GM18505 (cell line): ENCODE data around the gene PCDH19.

ENCODE experiments used
- ATAC-seq: cut with Tn5 transposase; IDR thresholded peaks from one replicate; pipeline ENCODE4 v1.9.1; 2021; ENCODE audit not compliant: unreplicated experiment
- POLR2A ChIP-seq: IDR thresholded peaks from 4 replicates; pipeline ENCODE4 v1.6.1; 2011; ENCODE audit warnings: borderline replicate concordance; ENCODE audit not compliant: insufficient read depth, insufficient read length; ENCODE audit errors: extremely low read depth

PCDH19 gene

GRCh38 chrX:100316987-100317386 is 93.1 kb downstream of the PCDH19 start:
- no peak for TF ChIP-seq POLR2A
- no peak for ATAC-seq

GRCh38 chrX:100315566-100315965 is 94.5 kb downstream of the PCDH19 start:
- ATAC-seq, result no peak
- TF ChIP-seq POLR2A, result no peak

GRCh38 chrX:100299559-100299958 is 110.5 kb downstream of the PCDH19 start:
- TF ChIP-seq POLR2A, result no peak
- ATAC-seq, result no peak

- no peak for TF ChIP-seq POLR2A
- no peak for ATAC-seq
Observed at GRCh38 chrX:100297728-100298127, 112.3 kb downstream of the PCDH19 start.

- ATAC-seq, result no peak
- no peak for TF ChIP-seq POLR2A
Observed at GRCh38 chrX:100296183-100296753, 113.8 kb downstream of the PCDH19 start.

- ATAC-seq, result no peak
- TF ChIP-seq POLR2A, result no peak
Observed at GRCh38 chrX:100294965-100295364, 115.1 kb downstream of the PCDH19 start.

GRCh38 chrX:100289066-100289558 is 121.0 kb downstream of the PCDH19 start:
- TF ChIP-seq POLR2A, result no peak
- ATAC-seq, result no peak

GRCh38 chrX:100277231-100277630 is 132.8 kb downstream of the PCDH19 start:
- no peak for ATAC-seq
- no peak for TF ChIP-seq POLR2A

GRCh38 chrX:100274916-100275315 is 135.2 kb downstream of the PCDH19 start:
- no peak for ATAC-seq
- no peak for TF ChIP-seq POLR2A

GRCh38 chrX:100265179-100265578 is 144.9 kb downstream of the PCDH19 start:
- ATAC-seq, result no peak
- TF ChIP-seq POLR2A, result no peak

GRCh38 chrX:100264200-100264599 is 145.9 kb downstream of the PCDH19 start:
- ATAC-seq, result peak; percentile 93
- no peak for TF ChIP-seq POLR2A

- no peak for ATAC-seq
- no peak for TF ChIP-seq POLR2A
Observed at GRCh38 chrX:100263650-100264049, 146.4 kb downstream of the PCDH19 start.

- no peak for ATAC-seq
- no peak for TF ChIP-seq POLR2A
Observed at GRCh38 chrX:100248885-100249493, 161.1 kb downstream of the PCDH19 start.

GRCh38 chrX:100247826-100248225 is 162.2 kb downstream of the PCDH19 start:
- ATAC-seq, result no peak
- no peak for TF ChIP-seq POLR2A

- TF ChIP-seq POLR2A, result no peak
- ATAC-seq, result no peak
Observed at GRCh38 chrX:100244681-100245080, 165.4 kb downstream of the PCDH19 start.
